Neuron (in vitro differentiated cells): ENCODE results near the gene HSPA1L.
"Not testable (repeated sequence)": the region's sequence is repeated elsewhere in the genome, so short reads cannot be mapped to it uniquely, and the experiment has no call there.

Experiments used
- H2AFZ ChIP-seq: one replicate; pipeline ENCODE4 v1.6.1; 2013; ENCODE audit warnings: low read depth, mild to moderate bottlenecking, inconsistent platforms, low read length, moderate library complexity
- H3K27me3 ChIP-seq: one replicate; pipeline ENCODE4 v1.6.1; 2013; ENCODE audit warnings: low read length; ENCODE audit not compliant: insufficient read depth
- H3K36me3 ChIP-seq: one replicate; pipeline ENCODE4 v1.6.1; 2013; ENCODE audit warnings: low read length; ENCODE audit not compliant: insufficient read depth
- H3K4me1 ChIP-seq: one replicate; pipeline ENCODE4 v1.6.1; 2013; ENCODE audit warnings: low read length; ENCODE audit not compliant: insufficient read depth
- H3K4me3 ChIP-seq: 2 replicates; pipeline ENCODE4 v1.5.1; 2013; ENCODE audit warnings: mild to moderate bottlenecking, low read length, moderate library complexity
- H3K9me3 ChIP-seq: one replicate; pipeline ENCODE4 v1.6.1; 2013; ENCODE audit warnings: low read length

Gene HSPA1L

DNA sequence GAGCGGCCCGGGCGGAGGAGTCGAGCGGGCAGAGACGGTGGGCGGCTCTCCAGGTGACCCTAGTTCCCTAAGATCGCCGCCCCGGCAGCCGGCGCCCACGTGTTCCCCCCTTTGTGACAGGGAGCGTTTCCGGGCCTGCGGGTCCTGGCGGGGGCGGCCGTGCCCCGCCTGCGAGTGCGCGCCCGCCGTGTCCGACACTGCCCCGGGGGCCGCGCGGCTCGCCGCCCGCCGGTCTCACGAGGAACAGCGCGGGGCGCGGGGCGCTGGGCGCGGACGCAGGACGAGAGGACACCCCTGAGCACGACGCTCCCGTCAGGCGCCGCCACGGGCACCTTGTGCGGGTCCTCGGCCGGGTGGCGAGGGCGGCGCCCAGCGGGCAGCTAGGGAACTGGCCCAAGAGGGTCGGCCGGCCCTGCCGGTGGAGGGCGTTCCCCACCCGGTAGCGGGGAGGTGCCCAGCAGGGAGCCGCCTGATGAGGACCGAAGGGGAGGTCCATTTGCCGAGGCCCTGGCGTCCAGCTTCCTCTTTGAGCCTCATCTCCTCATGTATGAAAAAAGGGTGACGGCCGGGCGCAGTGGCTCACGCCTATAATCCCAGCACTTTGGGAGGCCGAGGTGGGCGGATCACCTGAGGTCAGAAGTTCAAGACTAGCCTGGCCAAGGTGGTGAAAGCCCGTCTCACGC is 19.3 kb downstream of the HSPA1L start, which contains the start of gene VARS1:
Gene VARS1 (minus strand): TSS at position 137 of the 683 bp plus-strand sequence. CDS start 535 bp downstream, outside the sequence.
- peak within 1 kb of the TSS; percentile 83 for H3K4me3 ChIP-seq
- H3K27me3 ChIP-seq = no peaks in the 10 kb centered on the region
- H3K36me3 ChIP-seq = peaks cover 34% of the 10 kb centered on the region
- H3K9me3 ChIP-seq = no peaks in the 10 kb centered on the region
- H2AFZ ChIP-seq = peak within 1 kb of the TSS; percentile 60
- peaks cover 13% of the 10 kb centered on the region for H3K4me1 ChIP-seq

DNA sequence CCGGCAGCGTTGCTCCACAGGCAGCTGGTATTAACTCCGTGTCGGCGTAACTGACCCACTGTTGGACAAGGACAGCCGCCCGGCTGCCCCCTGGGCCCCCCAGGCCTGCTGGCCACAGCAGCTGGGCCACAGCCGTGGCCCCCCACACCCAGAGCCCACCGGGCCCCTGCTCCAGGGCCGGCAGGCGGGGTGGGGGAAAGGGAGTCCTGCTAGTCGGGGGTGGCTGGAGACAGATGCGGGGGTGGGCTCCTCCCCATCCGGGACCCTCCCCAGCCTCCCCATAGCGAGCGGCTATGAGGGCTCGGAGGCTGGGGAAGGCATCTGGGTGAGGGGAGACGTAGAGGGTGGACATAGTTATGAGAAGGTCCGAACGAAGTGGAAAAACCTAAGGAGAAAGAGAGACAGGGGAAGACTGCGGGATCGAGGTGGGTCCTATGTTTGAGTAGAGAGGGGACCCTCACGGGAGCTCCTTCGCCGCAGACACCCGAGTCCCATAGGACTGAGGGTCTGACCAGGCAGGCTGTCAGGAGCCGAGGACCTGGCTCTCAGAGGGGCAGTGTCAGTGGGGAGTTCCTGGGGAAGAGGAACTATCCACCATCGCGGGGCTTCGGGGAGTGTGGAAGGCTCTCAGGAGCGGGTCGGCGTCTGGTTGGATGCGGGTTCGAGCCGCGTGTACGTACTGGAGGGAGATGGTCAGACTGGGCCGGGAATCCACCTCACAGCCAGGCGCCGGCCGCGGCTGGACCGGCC is 20.0 kb downstream of the HSPA1L start:
- Histone ChIP-seq H3K36me3 (peaks cover 37% of the 10 kb centered on the region), H2AFZ (peak overlapping the region; percentile 60), H3K27me3 (no peaks in the 10 kb centered on the region), H3K9me3 (no peaks in the 10 kb centered on the region), H3K4me1 (peaks cover 13% of the 10 kb centered on the region), H3K4me3 (peak overlapping the region; percentile 83)

DNA sequence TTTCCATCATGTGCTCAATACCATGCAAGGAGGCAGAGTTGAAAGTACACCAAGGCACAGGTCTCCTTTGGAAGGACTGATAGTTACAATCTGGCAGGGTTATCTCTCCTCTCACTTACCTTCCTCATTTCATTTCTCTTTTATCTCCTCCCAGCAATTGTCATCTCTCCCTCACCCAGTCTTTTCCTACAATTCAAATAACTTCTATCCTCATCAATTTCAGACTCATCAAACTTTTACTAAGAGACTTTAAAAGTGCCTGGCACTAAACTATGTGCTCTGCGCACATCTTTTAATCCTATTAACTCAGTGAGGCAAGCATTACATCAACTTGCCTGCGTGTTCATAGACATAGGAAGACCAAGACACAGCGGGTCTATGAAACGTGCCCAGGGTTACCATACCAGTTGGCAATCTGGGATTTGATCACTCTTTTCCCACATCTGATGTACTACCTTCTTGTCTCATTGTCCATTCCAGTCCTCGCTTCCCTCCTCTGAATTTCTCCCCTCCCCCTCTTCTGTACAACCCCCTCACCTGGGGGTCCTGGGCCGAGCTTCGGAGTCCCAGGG is 20.7 kb downstream of the HSPA1L start:
- Histone ChIP-seq H3K4me3 (peak overlapping the region; percentile 83), H3K27me3 (no peaks in the 10 kb centered on the region), H3K9me3 (no peaks in the 10 kb centered on the region), H3K4me1 (peaks cover 13% of the 10 kb centered on the region), H3K36me3 (peaks cover 39% of the 10 kb centered on the region), H2AFZ (peak overlapping the region; percentile 60)

DNA sequence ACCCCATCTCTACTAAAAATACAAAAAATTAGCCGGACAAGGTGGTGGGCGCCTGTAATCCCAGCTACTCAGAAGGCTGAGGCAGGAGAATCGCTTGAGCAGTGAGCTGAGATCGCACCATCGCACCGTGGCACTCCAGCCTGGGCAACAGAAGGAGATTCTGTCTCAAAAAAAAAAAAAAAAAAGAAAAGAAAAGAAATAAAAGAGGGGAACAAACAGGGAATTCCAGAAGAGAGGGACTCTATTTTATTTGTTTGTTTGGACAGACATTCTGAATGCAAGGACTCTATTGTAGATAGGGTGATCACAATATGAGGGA is 21.2 kb downstream of the HSPA1L start:
- H3K9me3 ChIP-seq, H3K27me3 ChIP-seq, H2AFZ ChIP-seq: not testable (repeated sequence)
- Histone ChIP-seq H3K4me1 (peaks cover 13% of the 10 kb centered on the region), H3K4me3 (peak overlapping the region; percentile 83), H3K36me3 (peaks cover 39% of the 10 kb centered on the region)

DNA sequence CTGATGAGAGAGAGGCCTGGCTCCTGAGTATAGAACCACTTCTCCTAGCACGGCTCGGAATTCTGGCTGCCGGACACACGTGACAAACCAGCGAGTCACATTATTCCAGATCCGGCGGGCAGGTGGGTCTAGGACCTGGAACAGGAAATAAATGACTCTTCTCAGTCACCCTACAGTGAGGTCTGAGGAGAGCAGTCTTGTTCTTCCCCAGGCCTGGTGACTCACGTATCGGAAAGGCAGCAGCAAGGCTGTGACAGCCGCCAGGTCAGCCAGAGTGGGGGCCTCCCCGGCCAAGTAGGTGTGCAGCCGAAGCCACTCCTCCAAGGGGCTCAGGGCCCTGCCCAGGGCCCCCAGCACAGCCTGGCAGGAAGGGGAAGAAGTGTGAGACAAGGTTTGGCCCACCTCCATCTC is 22.3 kb downstream of the HSPA1L start:
- H3K27me3 ChIP-seq = no peaks in the 10 kb centered on the region
- H3K36me3 ChIP-seq = peaks cover 30% of the 10 kb centered on the region
- H2AFZ ChIP-seq = no peak overlapping the region
- H3K4me1 ChIP-seq = peaks cover 13% of the 10 kb centered on the region
- H3K9me3 ChIP-seq = no peaks in the 10 kb centered on the region
- no peak overlapping the region for H3K4me3 ChIP-seq

DNA sequence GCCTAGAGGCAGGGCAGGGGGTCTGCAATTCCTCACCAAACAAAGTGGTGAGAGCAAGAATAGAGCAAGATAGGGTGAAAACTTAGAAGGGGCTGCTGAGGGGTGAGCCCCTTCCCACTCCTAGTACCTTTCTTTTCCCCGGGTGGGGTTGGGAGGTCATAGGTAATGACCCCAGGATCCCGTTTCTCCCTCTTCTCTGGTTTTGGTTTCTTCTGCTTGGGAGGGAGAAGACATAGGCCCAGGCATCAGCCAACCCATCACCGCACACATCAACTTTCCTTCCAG is 23.1 kb downstream of the HSPA1L start:
- Histone ChIP-seq H3K4me3 (no peak overlapping the region), H2AFZ (no peak overlapping the region), H3K4me1 (peaks cover 13% of the 10 kb centered on the region), H3K9me3 (no peaks in the 10 kb centered on the region), H3K27me3 (no peaks in the 10 kb centered on the region), H3K36me3 (peaks cover 26% of the 10 kb centered on the region)

DNA sequence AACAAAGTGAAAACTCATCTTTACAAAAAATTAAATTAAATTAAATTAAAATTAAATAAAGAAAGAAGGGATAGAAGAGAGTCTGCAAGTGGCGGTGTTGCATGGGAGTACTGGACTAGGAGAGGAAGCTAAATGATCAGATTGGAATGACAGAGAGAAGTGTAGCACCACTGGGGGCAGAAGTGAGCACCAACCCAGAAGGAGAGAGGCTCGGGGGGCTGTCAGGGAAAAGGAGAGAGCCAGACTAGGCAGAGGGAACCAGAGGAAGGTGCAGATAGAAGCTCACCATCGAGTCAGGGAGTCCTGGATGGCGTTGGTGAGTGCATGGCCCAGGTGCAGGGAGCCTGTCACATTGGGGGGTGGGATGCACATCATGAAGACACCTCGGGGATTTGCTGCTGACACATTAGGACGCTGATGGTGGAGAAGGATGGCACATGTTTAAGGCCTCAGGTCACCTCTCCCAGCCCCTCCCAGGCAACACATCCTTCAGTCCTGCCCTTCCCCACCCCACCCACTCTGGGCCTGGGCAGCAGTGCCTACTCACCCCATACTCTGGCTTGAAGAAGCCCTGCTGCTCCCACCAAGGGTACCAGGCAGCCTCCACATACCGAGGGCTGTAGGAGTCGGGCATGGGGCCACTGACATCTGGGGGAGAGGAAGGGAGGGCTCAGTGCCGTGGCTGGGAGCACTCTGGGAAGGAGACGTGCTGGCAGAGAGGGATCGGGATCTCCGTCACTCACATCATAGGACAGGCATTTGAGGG is 23.6 kb downstream of the HSPA1L start:
- H3K36me3 ChIP-seq = peaks cover 26% of the 10 kb centered on the region
- no peak overlapping the region for H3K4me3 ChIP-seq
- H3K4me1 ChIP-seq = peaks cover 13% of the 10 kb centered on the region
- H2AFZ ChIP-seq = no peak overlapping the region
- H3K9me3 ChIP-seq = no peaks in the 10 kb centered on the region
- no peaks in the 10 kb centered on the region for H3K27me3 ChIP-seq

DNA sequence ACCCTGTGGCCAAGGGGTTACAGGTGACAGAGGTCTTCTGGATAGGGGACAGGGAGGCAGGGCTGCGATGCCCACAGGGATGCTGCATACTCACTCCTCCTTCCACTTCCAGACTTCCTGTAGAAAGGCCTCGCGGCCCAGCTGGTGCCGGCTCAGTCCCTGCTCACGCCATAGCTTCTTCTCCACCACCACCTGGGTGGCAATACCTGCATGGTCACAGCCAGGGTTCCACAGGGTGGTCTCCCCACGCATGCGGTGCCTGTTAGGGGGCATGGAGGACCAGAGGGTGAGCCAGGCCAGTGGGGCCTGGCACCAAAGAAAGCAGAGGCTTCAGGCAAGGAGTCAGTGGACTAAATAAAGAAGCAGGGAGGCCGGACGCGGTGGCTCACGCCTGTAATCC is 29.6 kb downstream of the HSPA1L start:
- Histone ChIP-seq H3K4me1 (no peaks in the 10 kb centered on the region), H3K27me3 (no peaks in the 10 kb centered on the region), H3K36me3 (peaks cover 54% of the 10 kb centered on the region), H2AFZ (no peak overlapping the region), H3K9me3 (no peaks in the 10 kb centered on the region), H3K4me3 (no peak overlapping the region)

DNA sequence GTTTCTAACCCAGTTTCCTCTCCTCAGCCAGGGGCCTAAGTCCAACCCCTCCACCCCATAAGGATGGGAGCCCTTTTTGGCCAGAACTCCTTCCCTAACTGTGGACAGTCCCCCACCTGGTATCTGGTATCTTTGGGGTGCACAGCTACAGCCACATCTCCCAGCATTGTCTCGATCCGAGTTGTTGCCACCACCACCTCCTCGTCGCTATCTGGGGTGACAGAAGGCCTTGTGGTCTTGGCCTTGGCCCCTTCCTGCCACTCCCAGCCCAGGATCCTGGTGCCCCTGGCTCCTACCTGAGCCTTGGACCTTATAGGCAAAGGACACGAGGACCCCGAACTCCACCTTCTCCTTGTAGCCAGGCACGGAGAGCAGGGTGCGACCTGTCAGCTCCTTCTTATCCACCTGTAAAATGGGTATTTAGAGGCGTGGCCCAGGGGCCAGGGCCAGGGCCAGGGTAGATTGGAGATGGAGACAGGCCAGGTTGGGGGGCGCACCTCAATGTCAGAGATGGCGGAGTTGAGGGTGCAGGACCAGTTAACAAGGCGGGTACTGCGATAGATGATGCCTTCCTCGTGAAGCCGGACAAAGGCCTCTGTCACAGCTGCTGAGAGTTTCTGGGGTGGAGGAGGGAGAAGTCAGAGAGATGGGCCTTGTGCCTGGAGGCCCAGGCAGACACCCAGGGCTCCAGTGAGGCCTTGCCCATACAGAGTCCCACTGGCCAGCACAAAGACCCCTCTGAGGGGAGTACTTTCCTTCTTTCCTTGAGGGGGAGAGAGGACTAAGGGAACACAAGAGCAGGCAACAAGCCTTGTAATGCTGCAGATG is 30.8 kb downstream of the HSPA1L start:
- H3K4me1 ChIP-seq = no peaks in the 10 kb centered on the region

DNA sequence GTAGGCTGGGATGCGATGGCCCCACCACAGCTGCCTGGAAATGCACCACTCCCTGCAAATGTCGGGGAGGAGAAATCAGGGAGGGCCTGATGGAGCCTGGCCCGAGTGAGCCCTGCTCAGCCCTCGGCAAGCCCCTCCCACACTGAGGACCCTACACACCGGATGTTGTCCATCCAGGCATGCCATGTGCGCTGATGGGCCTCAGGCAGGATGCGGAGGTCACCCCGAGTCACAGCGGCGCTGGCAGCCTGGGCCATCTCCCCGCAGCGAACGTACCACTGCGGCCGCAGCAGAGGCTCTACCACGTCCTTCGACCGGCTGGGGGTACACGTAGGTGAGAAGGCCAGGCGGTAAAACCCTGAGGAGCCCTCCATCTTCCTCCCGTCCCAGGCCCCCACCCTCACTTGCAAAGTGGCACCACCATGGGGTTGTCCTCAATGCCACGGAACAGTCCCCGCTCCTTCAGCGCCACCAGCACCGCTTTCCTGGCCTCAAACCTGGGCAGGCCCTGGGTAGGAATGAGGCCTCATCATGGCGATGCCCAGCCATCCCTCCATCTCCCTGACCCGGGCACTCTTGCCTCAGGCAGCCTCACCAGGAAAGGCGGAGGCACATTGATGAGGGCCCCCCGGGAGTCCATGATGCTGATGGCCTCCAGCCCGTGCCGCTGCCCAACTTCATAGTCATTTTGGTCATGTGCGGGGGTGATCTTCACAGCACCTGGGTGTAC is 32.8 kb downstream of the HSPA1L start:
- no peaks in the 10 kb centered on the region for H3K4me1 ChIP-seq
- no peak overlapping the region for H3K4me3 ChIP-seq
- peaks cover 68% of the 10 kb centered on the region for H3K36me3 ChIP-seq
- H3K27me3 ChIP-seq = no peaks in the 10 kb centered on the region
- H3K9me3 ChIP-seq = no peaks in the 10 kb centered on the region
- no peak overlapping the region for H2AFZ ChIP-seq

More for the DNA sequence above, 30.8 kb downstream of the HSPA1L start:
- no peak overlapping the region for H2AFZ ChIP-seq
- H3K9me3 ChIP-seq = no peaks in the 10 kb centered on the region
- no peak overlapping the region for H3K4me3 ChIP-seq
- H3K36me3 ChIP-seq = peaks cover 62% of the 10 kb centered on the region
- H3K27me3 ChIP-seq = no peaks in the 10 kb centered on the region

DNA sequence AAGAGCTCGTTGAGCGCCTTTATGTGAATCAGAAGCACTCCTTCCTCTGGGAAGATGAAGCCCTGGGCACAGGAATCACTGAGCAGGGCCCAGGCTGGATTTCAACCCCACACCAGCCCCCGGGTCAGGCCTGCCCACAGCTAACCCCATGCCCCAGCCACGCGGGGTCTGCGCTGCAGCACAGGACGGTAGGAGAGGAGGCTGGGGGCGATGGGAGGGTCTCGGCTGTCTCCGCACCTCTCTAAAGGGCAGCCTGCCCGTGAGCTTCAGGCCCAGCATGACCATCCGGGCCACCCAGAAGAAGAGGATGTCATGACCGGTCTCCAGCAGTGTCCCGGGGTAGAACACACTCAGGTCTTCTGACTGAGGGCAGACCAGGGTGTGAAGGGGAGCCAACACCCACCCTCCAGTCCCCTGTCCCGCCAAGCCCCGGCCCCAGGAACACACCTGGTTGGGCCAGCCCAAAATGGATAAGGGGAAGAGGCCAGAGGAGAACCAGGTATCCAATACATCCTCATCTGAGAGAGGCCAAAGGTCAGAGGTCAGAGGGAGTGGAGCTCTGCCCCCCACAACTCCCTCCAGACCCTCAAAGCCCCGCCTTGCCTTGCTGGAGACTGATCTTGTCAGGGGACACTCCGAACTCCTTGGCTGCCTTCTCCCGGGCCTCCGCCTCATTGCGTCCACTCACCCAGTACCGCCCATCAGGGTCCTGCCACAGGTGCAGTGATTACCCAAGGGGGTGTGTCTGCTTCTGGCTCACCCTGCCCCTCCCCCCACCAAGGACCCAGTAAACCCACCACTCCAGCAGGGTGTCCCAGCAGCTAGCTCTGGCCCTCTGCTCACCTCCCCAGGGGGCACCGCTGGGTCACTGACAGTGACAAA is 33.6 kb downstream of the HSPA1L start:
- peaks cover 66% of the 10 kb centered on the region for H3K36me3 ChIP-seq
- no peak overlapping the region for H3K4me3 ChIP-seq
- H3K9me3 ChIP-seq = no peaks in the 10 kb centered on the region
- H3K27me3 ChIP-seq = no peaks in the 10 kb centered on the region
- peaks cover 3% of the 10 kb centered on the region for H3K4me1 ChIP-seq
- H2AFZ ChIP-seq = no peak overlapping the region
